Subcutaneous adipose tissue (tissue), 4 donors: ENCODE measurements around the gene TRIOBP. TPM values are rescaled to one million over a fixed set of nuclear protein-coding genes. Genes with fewer than 3 reads are reported as not detected.

Experiments used
- total RNA-seq, 4 donors: library from RNA; depleted of rRNA; stranded (reverse); fragments of >200 nt; gene quantifications; one replicate each; pipeline ENCODE4 v1.1.0, GENCODE V29; 2016
- TF ChIP-seq, protein P1 (sequence below): fragments of 450-650 bp; IDR thresholded peaks from one replicate; pipeline ENCODE4 v1.5.1; 2016; ENCODE audit warnings: low read depth, mild to moderate bottlenecking, control low read depth, antibody characterized with exemption, moderate library complexity

Gene TRIOBP
- total RNA-seq, 4 donors from 2014 or later: 46.6 to 160 (median 77.6) TPM

- TF ChIP-seq, protein P1, sequence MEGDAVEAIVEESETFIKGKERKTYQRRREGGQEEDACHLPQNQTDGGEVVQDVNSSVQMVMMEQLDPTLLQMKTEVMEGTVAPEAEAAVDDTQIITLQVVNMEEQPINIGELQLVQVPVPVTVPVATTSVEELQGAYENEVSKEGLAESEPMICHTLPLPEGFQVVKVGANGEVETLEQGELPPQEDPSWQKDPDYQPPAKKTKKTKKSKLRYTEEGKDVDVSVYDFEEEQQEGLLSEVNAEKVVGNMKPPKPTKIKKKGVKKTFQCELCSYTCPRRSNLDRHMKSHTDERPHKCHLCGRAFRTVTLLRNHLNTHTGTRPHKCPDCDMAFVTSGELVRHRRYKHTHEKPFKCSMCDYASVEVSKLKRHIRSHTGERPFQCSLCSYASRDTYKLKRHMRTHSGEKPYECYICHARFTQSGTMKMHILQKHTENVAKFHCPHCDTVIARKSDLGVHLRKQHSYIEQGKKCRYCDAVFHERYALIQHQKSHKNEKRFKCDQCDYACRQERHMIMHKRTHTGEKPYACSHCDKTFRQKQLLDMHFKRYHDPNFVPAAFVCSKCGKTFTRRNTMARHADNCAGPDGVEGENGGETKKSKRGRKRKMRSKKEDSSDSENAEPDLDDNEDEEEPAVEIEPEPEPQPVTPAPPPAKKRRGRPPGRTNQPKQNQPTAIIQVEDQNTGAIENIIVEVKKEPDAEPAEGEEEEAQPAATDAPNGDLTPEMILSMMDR: no peak
Measured at GRCh38 chr22:37657590-37658132, 39.2 kb upstream of the TRIOBP start.

DNA sequence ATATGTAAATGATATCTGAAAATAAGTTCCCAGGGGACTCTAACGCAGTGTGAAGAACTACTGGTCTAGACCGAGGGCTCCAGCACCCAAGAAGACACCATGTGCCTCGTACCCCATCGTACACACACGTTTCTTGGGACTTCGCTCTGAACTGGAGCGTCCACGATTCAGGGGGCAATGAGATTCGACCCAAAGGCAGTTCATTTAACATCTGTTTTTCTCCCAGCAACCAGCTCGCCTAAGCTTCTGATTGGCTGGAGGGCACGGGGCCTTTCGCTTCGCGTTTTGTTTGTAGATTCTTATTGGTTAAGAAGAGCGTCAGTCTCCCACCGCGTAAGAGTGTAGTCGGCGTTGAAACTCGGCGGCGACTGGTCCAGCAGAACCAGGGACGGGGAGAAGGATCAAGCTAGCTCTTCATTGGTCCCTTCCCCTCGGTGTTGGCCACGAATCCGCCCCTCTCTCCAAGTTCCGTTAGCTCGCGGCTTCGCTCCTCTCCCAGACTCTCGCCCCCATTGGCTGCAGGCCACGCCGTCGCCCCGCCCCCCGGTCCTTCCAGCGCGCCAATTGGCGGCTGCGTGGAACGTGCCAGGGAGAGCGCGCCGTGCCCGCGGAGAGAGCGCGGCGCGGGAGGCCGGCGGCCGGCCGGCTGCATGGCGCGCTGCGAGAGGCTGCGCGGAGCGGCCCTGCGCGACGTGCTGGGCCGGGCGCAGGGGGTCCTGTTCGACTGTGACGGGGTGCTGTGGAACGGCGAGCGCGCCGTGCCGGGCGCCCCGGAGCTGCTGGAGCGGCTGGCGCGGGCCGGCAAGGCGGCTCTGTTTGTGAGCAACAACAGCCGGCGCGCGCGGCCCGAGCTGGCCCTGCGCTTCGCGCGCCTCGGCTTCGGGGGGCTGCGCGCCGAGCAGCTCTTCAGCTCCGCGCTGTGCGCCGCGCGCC lies 38.4 kb upstream of the TRIOBP start, which contains the start of gene PDXP:
Gene PDXP (plus strand): TSS at position 591 of the 933 bp plus-strand sequence. CDS start 60 bp downstream, at position 651.
- TF ChIP-seq, protein P1: no peak

- TF ChIP-seq, protein P1: no peak
Measured at GRCh38 chr22:37659066-37659896, 37.6 kb upstream of the TRIOBP start.

- TF ChIP-seq, protein P1: no peak
Measured at GRCh38 chr22:37659897-37660708, 36.7 kb upstream of the TRIOBP start.

DNA sequence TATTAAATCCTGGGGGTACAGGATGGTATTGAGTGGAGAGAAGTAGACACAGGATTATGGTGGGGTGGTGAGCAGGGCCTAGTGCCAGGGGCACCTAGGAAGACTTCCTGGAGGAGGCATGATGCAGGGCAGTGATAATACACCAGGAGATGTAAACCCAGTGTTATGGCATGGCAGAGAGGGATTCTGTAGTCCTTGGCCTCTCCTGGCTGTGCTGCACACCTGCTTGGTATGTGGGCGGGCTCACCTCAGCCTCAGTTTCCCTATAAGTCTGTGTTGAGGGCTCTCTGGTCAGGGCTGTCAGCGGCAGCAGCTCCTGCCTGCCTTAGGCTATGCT lies 36.2 kb upstream of the TRIOBP start:
- TF ChIP-seq, protein P1: no peak

DNA sequence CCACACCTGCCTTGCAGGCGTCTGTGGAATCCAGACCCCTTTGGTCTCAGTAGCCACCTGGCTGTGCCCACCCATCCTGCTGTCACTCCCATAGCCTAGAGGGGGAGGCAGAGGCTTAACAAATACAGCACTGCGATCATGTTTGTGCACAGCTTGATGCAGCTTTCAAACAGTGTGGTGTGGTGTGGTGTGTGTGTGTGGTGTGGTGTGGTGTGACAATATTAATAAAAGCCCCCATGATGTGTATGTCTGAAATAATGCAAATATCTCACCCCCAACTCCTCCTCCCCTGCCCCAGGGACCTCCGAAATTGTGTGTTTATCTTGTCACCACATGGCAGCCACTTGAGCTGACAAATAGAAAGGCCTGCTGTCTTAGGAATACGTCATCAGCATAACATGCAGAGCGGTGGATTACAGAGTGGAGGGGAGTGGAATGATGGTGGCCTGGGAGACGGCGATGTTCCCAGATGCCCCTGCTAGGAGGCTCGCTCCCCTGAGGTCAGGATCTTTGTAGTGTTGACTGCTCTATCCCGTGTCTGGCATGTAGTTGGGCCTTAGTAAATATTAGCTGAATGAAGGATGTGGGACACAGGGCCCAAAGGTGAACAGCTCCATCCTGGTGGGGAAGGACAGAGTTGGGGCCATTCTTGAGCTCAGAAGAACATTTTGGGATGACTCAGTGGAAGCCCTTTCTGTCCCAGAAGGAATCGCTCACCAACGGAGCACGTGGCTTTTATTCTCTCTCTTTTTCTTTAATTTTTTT lies 35.5 kb upstream of the TRIOBP start:
- TF ChIP-seq, protein P1: no peak
